SK-N-MC (cell line): Measurements from ENCODE around the gene SLC3A2.

ENCODE experiments used
- EZH2 ChIP-seq: fragments of 200-600 bp; sonication (generic); IDR thresholded peaks from one replicate; pipeline ENCODE4 v1.6.1; 2017; ENCODE audit warnings: antibody characterized with exemption
- FOXP2 ChIP-seq: optimal IDR thresholded peaks from 2 replicates; pipeline ENCODE3; 2011; ENCODE audit warnings: mild to moderate bottlenecking, moderate library complexity; ENCODE audit not compliant: insufficient read depth; ENCODE audit errors: extremely low read length, control extremely low read depth
- POLR2AphosphoS5 ChIP-seq: IDR thresholded peaks from 2 replicates; pipeline ENCODE4 v1.6.1; 2012; ENCODE audit warnings: mild to moderate bottlenecking, low read depth, low read length, borderline replicate concordance

- TF ChIP-seq EZH2 (no peak), POLR2AphosphoS5 (no peak), FOXP2 (no peak)
These were observed 45.3 kb downstream of the SLC3A2 start for GRCh38 chr11:62925745-62926679.
